ENCODE results near the gene MARCHF9. TPM values are rescaled to one million over a fixed set of nuclear protein-coding genes. Genes with fewer than 3 reads are reported as not detected.

MARCHF9 gene
- total RNA-seq, 1 experiment from 2014 or later: 6.2 TPM

- 0 out of 2 replicates have a peak, but pooled peaks have one; percentile 31 for TF ChIP-seq AR (CRISPR knock-in tag; IDR thresholded peaks at IDR 0.05)
- TF ChIP-seq GRHL2 (CRISPR knock-in tag; IDR thresholded peaks at IDR 0.05; ENCODE audit: insufficient replicate concordance, severe bottlenecking): no peak
- no peak; the same call in 1 of the 2 replicates for TF ChIP-seq NFATC4 (CRISPR knock-in tag; IDR thresholded peaks at IDR 0.05)
- peak; percentile 52 for TF ChIP-seq GABPB1 (CRISPR knock-in tag; IDR thresholded peaks at IDR 0.05)
- TF ChIP-seq ARID4B (CRISPR knock-in tag; IDR thresholded peaks at IDR 0.05; ENCODE audit: borderline replicate concordance): peak; percentile 97
- peak; percentile 74 for TF ChIP-seq HMGXB4 (CRISPR knock-in tag; IDR thresholded peaks at IDR 0.05)
Observed at GRCh38 chr12:57751788-57752667, 2.9 kb upstream of the MARCHF9 start, which contains the start of gene CDK4 (continued).

- ATAC-seq: no peak
- peak overlapping the region; percentile 25; the same call in 1 of the 2 replicates for H3K27ac Mint-ChIP-seq
- TF ChIP-seq ZNF121 (CRISPR knock-in tag; IDR thresholded peaks at IDR 0.05): no peak
- no peak for TF ChIP-seq NFE2L1 (CRISPR knock-in tag; IDR thresholded peaks at IDR 0.05)
- no peak for TF ChIP-seq JUN (CRISPR knock-in tag; IDR thresholded peaks at IDR 0.05)
- TF ChIP-seq SMAD3 (CRISPR knock-in tag; IDR thresholded peaks at IDR 0.05; ENCODE audit: borderline replicate concordance): no peak
- TF ChIP-seq RELA (CRISPR knock-in tag; IDR thresholded peaks at IDR 0.05; ENCODE audit: borderline replicate concordance): no peak
- TF ChIP-seq GABPB1 (CRISPR knock-in tag; IDR thresholded peaks at IDR 0.05): no peak
- no peak for TF ChIP-seq ZNF219 (CRISPR knock-in tag; IDR thresholded peaks at IDR 0.05; ENCODE audit: borderline replicate concordance)
- no peak for TF ChIP-seq ZMAT4 (CRISPR knock-in tag; IDR thresholded peaks at IDR 0.05)
- no peak for TF ChIP-seq MYBL2 (CRISPR knock-in tag; IDR thresholded peaks at IDR 0.05)
- no peak for TF ChIP-seq ZNF532 (CRISPR knock-in tag; IDR thresholded peaks at IDR 0.05; ENCODE audit: borderline replicate concordance)
- no peak for TF ChIP-seq FOXP4 (CRISPR knock-in tag; IDR thresholded peaks at IDR 0.05)
- TF ChIP-seq FOXK1 (CRISPR knock-in tag; IDR thresholded peaks at IDR 0.05): no peak
- no peak for TF ChIP-seq ESRRA (CRISPR knock-in tag; IDR thresholded peaks at IDR 0.05; ENCODE audit: borderline replicate concordance)
Observed at GRCh38 chr12:57752668-57753000, 2.3 kb upstream of the MARCHF9 start.

More at GRCh38 chr12:57752668-57753000, 2.3 kb upstream of the MARCHF9 start:
- CTCF ChIA-PET: interaction anchor here (0.9 to 1.1 kb wide), 2 partner anchors 27 to 144 kb away, joined by 3 to 5 read pairs; no protein-coding TSS in a partner anchor
- Mint-ChIP-seq H3K9me3 (no peaks in the 10 kb centered on the region), H3K4me3 (peak overlapping the region; percentile 89), H3K27me3 (ENCODE audit: low read depth) (peaks cover 43% of the 10 kb centered on the region), H3K4me1 (peaks cover 48% of the 10 kb centered on the region), H3K36me3 (peaks cover 34% of the 10 kb centered on the region)
- POLR2A ChIA-PET: interaction anchor here (0.8 to 1.1 kb wide), 4 partner anchors 11 to 20 kb away, joined by 3 to 6 read pairs (median 4); partner anchors contain the start of genes EEF1AKMT3 and METTL1
- no peak for DNase-seq (ENCODE audit: low spot score)
